Stomach (tissue), 4 donors: Measurements from ENCODE around the gene ZNF8.

Experiments used
- EP300 ChIP-seq: sonication (generic); formaldehyde crosslinking; IDR thresholded peaks from one replicate; pipeline ENCODE4 v1.6.1; 2017; ENCODE audit warnings: antibody characterized with exemption
- POLR2A ChIP-seq, 4 donors: fragments of 450-650 bp; IDR thresholded peaks; one replicate each; pipeline ENCODE4 v1.6.1; 2016; ENCODE audit warnings: antibody characterized with exemption in 4 of 4, control low read depth in 2 of 4, mild to moderate bottlenecking in 1 of 4, moderate library complexity in 1 of 4
- POLR2AphosphoS5 ChIP-seq, 3 donors: sonication (generic); formaldehyde crosslinking; IDR thresholded peaks; one replicate each; pipeline ENCODE4 v1.6.1; 2016; ENCODE audit warnings: antibody characterized with exemption in 3 of 3
- TF ChIP-seq, protein P1 (sequence below), 7 experiments: fragments of 450-650 bp in 4 of 7; fragments of 200-600 bp in 3 of 7; sonication (generic) in 3 of 7; IDR thresholded peaks; one replicate each; pipeline ENCODE4 v1.5.1; 2016 to 2019; ENCODE audit warnings: antibody characterized with exemption in 7 of 7, control low read depth in 2 of 7, mild to moderate bottlenecking in 1 of 7

DNA sequence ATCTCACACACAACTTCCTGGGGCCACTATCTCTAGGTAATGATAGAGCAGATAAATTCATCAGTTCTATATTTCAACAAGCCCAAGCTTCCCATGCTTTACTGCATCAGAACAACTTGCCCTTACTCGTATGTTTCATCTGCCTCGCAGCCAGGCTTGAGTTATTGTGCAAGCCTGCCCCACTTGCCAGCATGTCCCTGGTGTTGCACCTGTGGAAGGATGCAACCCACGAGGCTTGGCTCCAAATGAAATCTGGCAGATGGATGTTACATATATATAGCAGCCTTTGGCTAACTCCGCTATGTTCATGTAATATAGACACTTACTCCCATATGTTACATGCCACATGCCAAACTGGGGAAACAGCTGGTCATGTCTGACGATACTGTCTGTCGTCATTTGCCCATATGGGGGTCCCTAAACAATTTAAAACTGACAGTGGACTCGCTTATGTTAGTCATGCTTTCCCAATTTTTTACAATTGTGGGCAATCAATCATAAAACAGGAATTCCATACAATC lies 32.6 kb downstream of the ZNF8 start:
- TF ChIP-seq, protein P1, sequence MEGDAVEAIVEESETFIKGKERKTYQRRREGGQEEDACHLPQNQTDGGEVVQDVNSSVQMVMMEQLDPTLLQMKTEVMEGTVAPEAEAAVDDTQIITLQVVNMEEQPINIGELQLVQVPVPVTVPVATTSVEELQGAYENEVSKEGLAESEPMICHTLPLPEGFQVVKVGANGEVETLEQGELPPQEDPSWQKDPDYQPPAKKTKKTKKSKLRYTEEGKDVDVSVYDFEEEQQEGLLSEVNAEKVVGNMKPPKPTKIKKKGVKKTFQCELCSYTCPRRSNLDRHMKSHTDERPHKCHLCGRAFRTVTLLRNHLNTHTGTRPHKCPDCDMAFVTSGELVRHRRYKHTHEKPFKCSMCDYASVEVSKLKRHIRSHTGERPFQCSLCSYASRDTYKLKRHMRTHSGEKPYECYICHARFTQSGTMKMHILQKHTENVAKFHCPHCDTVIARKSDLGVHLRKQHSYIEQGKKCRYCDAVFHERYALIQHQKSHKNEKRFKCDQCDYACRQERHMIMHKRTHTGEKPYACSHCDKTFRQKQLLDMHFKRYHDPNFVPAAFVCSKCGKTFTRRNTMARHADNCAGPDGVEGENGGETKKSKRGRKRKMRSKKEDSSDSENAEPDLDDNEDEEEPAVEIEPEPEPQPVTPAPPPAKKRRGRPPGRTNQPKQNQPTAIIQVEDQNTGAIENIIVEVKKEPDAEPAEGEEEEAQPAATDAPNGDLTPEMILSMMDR (IDR thresholded peaks at IDR 0.05) = no peak
- TF ChIP-seq POLR2A (IDR thresholded peaks at IDR 0.05) (no peak), EP300 (no peak), POLR2AphosphoS5 (IDR thresholded peaks at IDR 0.05) (no peak)
